Spinal cord (tissue), 10 donors: ENCODE results near the gene SNRPA. TPM values are rescaled to one million over a fixed set of nuclear protein-coding genes. Genes with fewer than 3 reads are reported as not detected.
"Not testable (repeated sequence)": the region's sequence is repeated elsewhere in the genome, so short reads cannot be mapped to it uniquely, and the experiment has no call there.

Experiments
- DNase-seq, 6 donors: peaks; one replicate each; pipeline versions ENCODE4 v3.0.0 to v3.0.0-alpha.2; 2013 to 2015; ENCODE audit warnings: low spot score in 6 of 6, low read depth in 4 of 6
- H3K27ac ChIP-seq: one replicate; pipeline ENCODE4 v1.5.1; 2013; ENCODE audit warnings: low read depth, low read length, control low read depth
- H3K27me3 ChIP-seq: one replicate; pipeline ENCODE4 v1.6.1; 2013; ENCODE audit warnings: low read length; ENCODE audit not compliant: control insufficient read depth, insufficient read depth
- H3K36me3 ChIP-seq: one replicate; pipeline ENCODE4 v1.6.1; 2013; ENCODE audit warnings: low read length; ENCODE audit not compliant: control insufficient read depth, insufficient read depth
- H3K4me1 ChIP-seq: one replicate; pipeline ENCODE4 v1.6.1; 2013; ENCODE audit warnings: low read length; ENCODE audit not compliant: control insufficient read depth, insufficient read depth
- H3K4me3 ChIP-seq: one replicate; pipeline ENCODE4 v1.5.1; 2013; ENCODE audit warnings: low read depth, low read length, control low read depth
- H3K9me3 ChIP-seq: one replicate; pipeline ENCODE4 v1.6.1; 2013; ENCODE audit warnings: low read length; ENCODE audit not compliant: control insufficient read depth, insufficient read depth
- WGBS: methylation state at CpG from one replicate; pipeline ENCODE4 v1.1.5; 2013; ENCODE audit warnings: missing lambda C conversion rate; ENCODE audit not compliant: insufficient coverage; 5-methylcytosine and 5-hydroxymethylcytosine counted together
- polyA plus RNA-seq, 2 donors: library from polyadenylated mRNA; unstranded; fragments of 120-200 nt; gene quantifications; one replicate each; pipeline ENCODE4 v1.2.1, GENCODE V29; 2013; ENCODE audit not compliant: insufficient read length in 2 of 2
- small RNA-seq: library from RNA; depleted of rRNA; stranded (forward); fragments of <200 nt; gene quantifications from one replicate; pipeline ENCODE3, GENCODE V24; 2014; ENCODE audit warnings: low replicate concordance
- total RNA-seq, 2 donors: library from RNA; depleted of rRNA in 1 of 2; stranded (reverse); fragments of 120-200 nt in 1 of 2; fragments of >200 nt in 1 of 2; gene quantifications; one replicate each; pipeline versions ENCODE4 v1.2.3 to v1.2.4, GENCODE V29; 2013 to 2014
- donor health status: healthy.

The SNRPA gene
- total and polyA plus RNA-seq, 4 donors: 21.7 to 86.4 (median 54.6) TPM

DNA sequence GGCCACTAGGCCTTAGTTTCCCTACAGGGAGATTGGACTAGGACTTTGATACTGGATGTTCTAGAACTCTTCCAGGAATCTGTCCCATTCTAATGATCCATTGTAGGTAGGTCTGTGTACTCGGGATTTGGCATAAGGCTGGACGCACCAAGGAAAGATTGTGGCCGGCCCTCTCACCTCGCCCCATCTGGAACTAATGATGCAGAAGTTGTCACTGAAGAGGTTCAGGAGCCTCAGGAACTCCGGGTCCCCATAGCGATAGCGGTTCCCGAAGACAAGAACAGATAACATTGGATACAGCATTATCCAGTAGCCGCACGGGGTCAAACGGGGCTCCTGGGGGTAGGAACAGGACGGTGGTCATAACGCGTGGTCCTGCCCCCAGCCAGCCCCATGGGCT is 59.2 kb downstream of the SNRPA start:
- H3K27ac ChIP-seq: peak overlapping the region; percentile 47
- H3K4me3 ChIP-seq: peak overlapping the region; percentile 39
- no peaks in the 10 kb centered on the region for H3K27me3 ChIP-seq
- H3K36me3 ChIP-seq: peaks cover 36% of the 10 kb centered on the region
- H3K4me1 ChIP-seq: peaks cover 74% of the 10 kb centered on the region
- no peaks in the 10 kb centered on the region for H3K9me3 ChIP-seq
- DNase-seq: no peak
- WGBS: 73% methylated on average over 4 of the region's 14 CpGs

DNA sequence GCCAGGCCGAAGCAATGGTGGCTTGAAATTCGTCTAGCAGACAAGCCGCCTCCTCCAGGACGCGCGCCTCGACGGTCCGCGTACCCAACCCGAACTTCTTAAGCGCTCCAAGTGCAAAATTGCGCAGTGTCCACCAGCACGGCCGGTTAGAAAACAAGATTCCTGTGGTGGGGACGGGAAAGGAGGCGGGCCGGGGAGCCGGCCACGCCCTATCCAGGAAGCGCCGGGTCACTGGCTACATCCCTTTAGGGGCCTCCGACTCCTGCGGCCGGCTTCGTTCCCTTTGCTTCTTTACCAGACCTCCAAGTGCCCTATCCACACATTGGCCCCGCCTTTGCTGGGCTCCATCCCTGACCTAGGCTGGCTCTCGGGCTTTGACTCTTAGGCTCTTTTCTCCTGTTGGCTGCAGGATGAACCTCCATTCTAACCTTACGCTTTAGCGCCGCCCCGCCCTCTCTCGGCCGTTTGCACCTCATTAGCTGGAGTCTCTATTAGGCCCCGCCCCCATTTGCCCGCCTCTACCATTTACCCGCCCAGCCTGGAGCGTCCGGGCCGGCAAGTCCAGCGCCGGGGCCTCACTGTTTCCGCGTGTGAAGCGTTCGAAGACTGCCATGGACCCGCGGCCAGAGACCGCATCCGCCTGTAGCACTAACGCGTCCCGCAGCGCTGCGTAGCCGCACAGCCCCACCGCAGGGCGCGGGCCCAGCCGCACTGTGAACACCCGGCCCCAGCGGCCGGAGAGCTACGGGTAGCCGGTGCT is 59.8 kb downstream of the SNRPA start:
- peaks cover 32% of the 10 kb centered on the region for H3K36me3 ChIP-seq
- not testable (repeated sequence) for H3K9me3 ChIP-seq, H3K27me3 ChIP-seq
- H3K4me1 ChIP-seq: peaks cover 68% of the 10 kb centered on the region
- peak overlapping the region; percentile 82 for H3K27ac ChIP-seq
- 2% methylated on average over 48 of the region's 65 CpGs for WGBS
- peak in 2 of 6 donors; percentile 77 to 87 for DNase-seq
- peak overlapping the region; percentile 39 for H3K4me3 ChIP-seq

DNA sequence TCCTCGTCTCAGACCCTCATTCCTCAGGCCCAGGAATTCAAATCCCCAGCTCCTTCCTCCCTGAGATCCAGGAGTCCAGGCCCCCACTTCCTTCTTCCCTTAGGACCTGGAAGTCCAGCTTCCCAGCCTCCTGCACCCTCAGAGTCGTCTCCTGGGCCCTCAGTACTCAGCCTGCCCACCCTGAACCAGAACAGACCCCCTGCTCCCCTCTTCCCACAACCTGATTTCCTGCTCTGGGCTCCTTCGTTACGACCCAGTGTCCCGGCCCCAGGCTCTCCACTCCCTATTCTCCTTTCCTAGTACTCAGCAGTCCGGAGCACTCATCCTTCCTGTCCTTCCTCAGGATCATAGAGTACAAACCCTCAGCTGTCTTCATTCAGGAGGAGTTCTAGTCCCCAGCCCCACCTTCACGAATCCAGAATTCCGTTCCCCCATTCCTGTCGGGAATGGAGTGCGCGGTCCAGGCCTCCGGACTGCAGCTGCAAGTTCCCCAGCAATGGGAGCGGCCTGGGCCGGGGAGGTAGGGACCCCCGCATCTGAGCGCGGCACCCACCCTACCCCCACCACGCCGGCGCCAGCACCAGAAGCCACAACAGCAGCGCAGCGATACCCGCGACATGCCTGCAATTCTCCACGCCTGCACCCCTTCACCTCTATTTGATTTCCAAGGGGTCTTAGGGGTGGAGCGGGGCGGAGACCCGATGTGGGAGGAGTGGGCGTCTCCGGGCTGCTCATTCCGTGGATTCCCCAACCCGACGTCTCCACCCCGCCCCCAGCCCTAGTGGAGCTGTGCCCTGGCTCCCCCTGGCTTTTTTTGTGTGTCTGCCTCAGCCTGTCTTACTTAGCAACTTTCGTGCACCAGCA is 60.7 kb downstream of the SNRPA start:
- peaks cover 32% of the 10 kb centered on the region for H3K36me3 ChIP-seq
- H3K9me3 ChIP-seq: no peaks in the 10 kb centered on the region
- 9% methylated on average over 18 of the region's 35 CpGs for WGBS
- peak overlapping the region; percentile 39 for H3K4me3 ChIP-seq
- peaks cover 59% of the 10 kb centered on the region for H3K4me1 ChIP-seq
- peak overlapping the region; percentile 82 for H3K27ac ChIP-seq
- DNase-seq: peak in 2 of 6 donors; percentile 68 to 79
- no peaks in the 10 kb centered on the region for H3K27me3 ChIP-seq

DNA sequence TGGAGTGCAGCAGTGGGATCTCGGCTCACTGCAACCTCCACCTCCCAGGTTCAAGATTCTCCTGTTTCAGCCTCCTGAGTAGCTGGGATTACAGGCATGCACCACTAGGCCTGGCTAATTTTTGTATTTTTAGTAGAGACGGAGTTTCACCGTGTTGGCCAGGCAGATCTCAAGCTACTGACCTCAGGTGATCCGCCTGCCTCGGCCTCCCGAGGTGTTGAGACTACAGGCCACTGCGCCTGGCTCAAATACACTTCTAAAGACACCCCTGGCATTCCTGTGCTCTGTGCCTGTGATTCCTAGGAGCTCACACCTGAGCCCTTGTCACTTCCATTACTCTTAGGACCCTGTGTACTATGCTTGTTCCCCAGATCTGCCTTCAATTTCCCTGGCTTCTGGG is 61.6 kb downstream of the SNRPA start:
- 81% methylated on average over 6 of the region's 7 CpGs for WGBS
- not testable (repeated sequence) for H3K9me3 ChIP-seq, H3K4me3 ChIP-seq, H3K27me3 ChIP-seq, DNase-seq
- Histone ChIP-seq H3K36me3 (peaks cover 24% of the 10 kb centered on the region), H3K4me1 (peaks cover 50% of the 10 kb centered on the region), H3K27ac (peak overlapping the region; percentile 49)

DNA sequence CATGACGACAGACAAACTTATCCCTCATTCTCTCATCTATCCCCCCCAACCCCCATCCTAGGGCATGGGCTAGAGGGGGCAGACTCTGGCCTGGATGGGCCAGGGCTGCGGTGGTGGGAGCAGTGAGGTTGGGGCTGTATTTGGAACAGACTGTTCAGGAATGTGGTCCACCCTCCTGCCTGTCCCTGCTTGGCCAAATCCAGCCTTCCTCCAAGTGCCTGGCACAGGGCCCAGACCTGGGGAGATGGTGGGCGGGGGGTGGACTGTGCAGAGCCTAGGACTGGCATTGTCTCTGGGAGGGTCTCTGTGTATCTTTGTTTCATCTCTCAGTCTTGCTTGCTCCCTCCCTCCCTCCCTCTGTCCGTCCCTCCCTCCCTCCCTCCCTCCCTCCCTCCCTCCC is 62.2 kb downstream of the SNRPA start:
- peak overlapping the region; percentile 49 for H3K27ac ChIP-seq
- no CpG with 5 or more reads among the region's 4 CpGs for WGBS
- no peaks in the 10 kb centered on the region for H3K27me3 ChIP-seq
- peaks cover 44% of the 10 kb centered on the region for H3K4me1 ChIP-seq
- peak in 2 of 6 donors; percentile 35 to 69 for DNase-seq
- H3K9me3 ChIP-seq: no peaks in the 10 kb centered on the region
- H3K4me3 ChIP-seq: no peak overlapping the region
- H3K36me3 ChIP-seq: peaks cover 18% of the 10 kb centered on the region

Small RNA genes within 50 kb of the gene (small RNA-seq; reads per million reads assigned to genes)
- not detected for gene RNU6-195P

Other genes with a start within 250 kb of the SNRPA start
- gene SHKBP1, start 174.3 kb upstream of the SNRPA start, total RNA-seq: 10 to 100 TPM in 1 of 2 donors, 1 to 10 TPM in 1; 9.6 to 11.8 TPM
- 10 to 100 TPM; 36.9 to 43.1 TPM for gene SHKBP1, start 174.3 kb upstream of the SNRPA start, polyA plus RNA-seq
- 10 to 100 TPM; 57.6 to 82.0 TPM for gene LTBP4, start 149.8 kb upstream of the SNRPA start, total RNA-seq
- 100 to 1,000 TPM in 1 of 2 donors, 10 to 100 TPM in 1; 57.5 to 141 TPM for gene LTBP4, start 149.8 kb upstream of the SNRPA start, polyA plus RNA-seq
- gene NUMBL, start 60.6 kb upstream of the SNRPA start, total RNA-seq: 10 to 100 TPM; 19.0 to 23.7 TPM
- gene NUMBL, start 60.6 kb upstream of the SNRPA start, polyA plus RNA-seq: 10 to 100 TPM; 46.6 to 66.5 TPM
- 10 to 100 TPM; 25.7 to 39.5 TPM for gene COQ8B, start 34.3 kb upstream of the SNRPA start, total RNA-seq
- 10 to 100 TPM; 47.6 to 47.9 TPM for gene COQ8B, start 34.3 kb upstream of the SNRPA start, polyA plus RNA-seq
- gene ITPKC, start 34.1 kb upstream of the SNRPA start, total RNA-seq: 1 to 10 TPM; 6.3 to 8.2 TPM
- gene ITPKC, start 34.1 kb upstream of the SNRPA start, polyA plus RNA-seq: 10 to 100 TPM; 10.9 to 12.0 TPM
- 1 to 10 TPM; 1.6 to 2.1 TPM for gene ACTMAP, start 726 bp upstream of the SNRPA start, total RNA-seq
- gene ACTMAP, start 726 bp upstream of the SNRPA start, polyA plus RNA-seq: 10 to 100 TPM; 10.2 to 16.3 TPM
- 10 to 100 TPM in 1 of 2 donors, 1 to 10 TPM in 1; 7.9 to 20.2 TPM for gene MIA, start 24.3 kb downstream of the SNRPA start, total RNA-seq
- gene MIA, start 24.3 kb downstream of the SNRPA start, polyA plus RNA-seq: 10 to 100 TPM in 1 of 2 donors, 1 to 10 TPM in 1; 8.5 to 19.8 TPM
- 10 to 100 TPM; 13.1 to 20.6 TPM for gene RAB4B, start 27.0 kb downstream of the SNRPA start, total RNA-seq
- 10 to 100 TPM; 49.8 to 50.8 TPM for gene RAB4B, start 27.0 kb downstream of the SNRPA start, polyA plus RNA-seq
- gene EGLN2, start 48.0 kb downstream of the SNRPA start, total RNA-seq: 100 to 1,000 TPM in 1 of 2 donors, 10 to 100 TPM in 1; 37.6 to 105 TPM
- 100 to 1,000 TPM in 1 of 2 donors, 10 to 100 TPM in 1; 93.3 to 106 TPM for gene EGLN2, start 48.0 kb downstream of the SNRPA start, polyA plus RNA-seq
- gene CYP2A6, start 99.2 kb downstream of the SNRPA start, total RNA-seq: under 1 TPM in 1 of 2 donors, not detected in 1; 0.50 TPM
- gene CYP2A6, start 99.2 kb downstream of the SNRPA start, polyA plus RNA-seq: 1 to 10 TPM in 1 of 2 donors, under 1 TPM in 1; 0.48 to 1.9 TPM
- under 1 TPM in 1 of 2 donors, not detected in 1; 0.10 TPM for gene CYP2A7, start 131.0 kb downstream of the SNRPA start, total RNA-seq
- gene CYP2A7, start 131.0 kb downstream of the SNRPA start, polyA plus RNA-seq: 1 to 10 TPM in 1 of 2 donors, under 1 TPM in 1; 0.78 to 1.4 TPM
- not detected for gene CYP2B6, start 240.1 kb downstream of the SNRPA start, total RNA-seq
- gene CYP2B6, start 240.1 kb downstream of the SNRPA start, polyA plus RNA-seq: not detected